ENCODE results near the gene TUBGCP2.

TUBGCP2 gene

GRCh38 chr10:133289761-133290160 is 18.9 kb downstream of the TUBGCP2 start:
- no peak overlapping the region for H3K4me3 ChIP-seq (ENCODE audit: low read depth, low read length)
- DNase-seq (ENCODE audit: low read depth), result no peak
- no peak for TF ChIP-seq CTCF (IDR thresholded peaks at IDR 0.05; ENCODE audit: control insufficient read depth, extremely low read depth, insufficient read depth)

GRCh38 chr10:133287832-133288500 is 20.7 kb downstream of the TUBGCP2 start:
- TF ChIP-seq CTCF (IDR thresholded peaks at IDR 0.05; ENCODE audit: control insufficient read depth, extremely low read depth, insufficient read depth), result no peak
- H3K4me3 ChIP-seq (ENCODE audit: low read depth, low read length), result no peak overlapping the region
- DNase-seq (ENCODE audit: low read depth), result no peak

GRCh38 chr10:133286366-133286765 is 22.3 kb downstream of the TUBGCP2 start:
- DNase-seq (ENCODE audit: low read depth), result no peak

GRCh38 chr10:133285217-133285616 is 23.5 kb downstream of the TUBGCP2 start:
- TF ChIP-seq CTCF (IDR thresholded peaks at IDR 0.05; ENCODE audit: control insufficient read depth, extremely low read depth, insufficient read depth), result no peak
- no peak overlapping the region for H3K4me3 ChIP-seq (ENCODE audit: low read depth, low read length)
- DNase-seq (ENCODE audit: low read depth), result no peak

More at GRCh38 chr10:133286366-133286765, 22.3 kb downstream of the TUBGCP2 start:
- H3K4me3 ChIP-seq (ENCODE audit: low read depth, low read length), result no peak overlapping the region
- no peak for TF ChIP-seq CTCF (IDR thresholded peaks at IDR 0.05; ENCODE audit: control insufficient read depth, extremely low read depth, insufficient read depth)

DNA sequence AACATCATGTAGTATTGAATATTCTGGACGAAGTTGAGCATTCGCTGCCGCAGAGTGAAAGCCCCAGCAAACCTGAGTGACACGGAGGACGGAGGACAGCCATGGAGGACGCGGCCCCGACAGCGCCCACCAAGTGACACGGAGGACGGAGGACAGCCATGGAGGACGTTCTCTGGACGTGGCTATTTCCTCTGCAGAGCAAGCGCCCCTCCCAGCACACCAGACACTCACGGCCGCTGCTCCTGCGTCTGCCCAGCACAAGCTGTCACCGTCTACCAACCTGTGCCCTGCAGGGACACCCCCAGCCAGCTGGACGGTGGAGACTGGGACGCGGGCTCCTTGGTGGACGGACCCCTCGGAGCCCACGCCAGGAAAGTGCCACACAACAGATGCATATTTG is 24.7 kb downstream of the TUBGCP2 start:
- TF ChIP-seq CTCF (IDR thresholded peaks at IDR 0.05; ENCODE audit: control insufficient read depth, extremely low read depth, insufficient read depth), result no peak
- H3K4me3 ChIP-seq (ENCODE audit: low read depth, low read length), result no peak overlapping the region
- DNase-seq (ENCODE audit: low read depth), result no peak

DNA sequence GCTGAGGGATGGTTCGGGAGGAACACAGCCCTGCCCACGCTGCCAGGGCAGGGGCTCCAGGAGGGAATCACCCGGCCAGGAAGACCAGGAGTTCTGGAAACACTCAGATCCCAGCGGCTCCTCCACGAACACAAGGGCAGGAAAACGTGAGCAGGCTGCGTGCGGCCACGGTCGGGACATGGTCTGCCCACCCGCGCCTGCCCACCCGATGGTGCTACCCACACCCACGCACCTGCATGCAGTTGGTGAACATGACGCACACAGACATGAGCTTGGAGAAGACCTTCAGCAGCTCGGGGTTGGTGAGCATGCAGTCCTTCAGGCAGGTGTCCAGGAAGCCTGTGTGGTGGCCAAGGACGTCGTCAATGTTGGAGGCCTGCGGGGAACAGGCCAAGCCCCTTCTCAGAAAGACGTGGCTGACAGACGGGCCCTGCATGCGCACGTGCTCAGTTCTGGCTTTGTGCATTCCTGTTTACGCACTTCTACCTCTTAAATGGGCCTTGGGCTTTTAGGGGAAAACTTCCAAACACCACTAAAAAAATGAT is 25.8 kb downstream of the TUBGCP2 start:
- no peak for TF ChIP-seq CTCF (IDR thresholded peaks at IDR 0.05; ENCODE audit: control insufficient read depth, extremely low read depth, insufficient read depth)
- no peak overlapping the region for H3K4me3 ChIP-seq (ENCODE audit: low read depth, low read length)
- DNase-seq (ENCODE audit: low read depth), result no peak
